Gastroesophageal sphincter (tissue), 4 donors: ENCODE results near the gene SLMAP. TPM values are rescaled to one million over a fixed set of nuclear protein-coding genes. Genes with fewer than 3 reads are reported as not detected.
A peak's percentile ranks its signal among the peaks of the same experiment; 100 is the strongest.

Experiments used
- ATAC-seq: fragments of 150-250 bp; one replicate; pipeline ENCODE4 v1.9.1; 2016; ENCODE audit warnings: mild to moderate bottlenecking, moderate library complexity
- H3K27ac ChIP-seq, 4 donors: fragments of 200-600 bp; sonication (generic) in 3 of 4; 1 replicate in 3 of 4; 2 replicates in 1 of 4; pipeline ENCODE4 v1.5.1; 2016 to 2019
- H3K27me3 ChIP-seq: fragments of 200-600 bp; sonication (generic); one replicate; pipeline ENCODE4 v1.5.1; 2019
- H3K36me3 ChIP-seq, 2 donors: fragments of 200-600 bp; sonication (generic); one replicate each; pipeline ENCODE4 v1.5.1; 2019; ENCODE audit warnings: control low read depth in 1 of 2
- H3K4me1 ChIP-seq, 3 donors: fragments of 200-600 bp; sonication (generic); 1 replicate in 2 of 3; 2 replicates in 1 of 3; pipeline ENCODE4 v1.5.1; 2016 to 2019; ENCODE audit warnings: control low read depth in 2 of 3
- H3K4me3 ChIP-seq, 2 donors: fragments of 200-600 bp; sonication (generic); one replicate each; pipeline ENCODE4 v1.5.1; 2019; ENCODE audit warnings: mild to moderate bottlenecking in 1 of 2, moderate library complexity in 1 of 2
- H3K9me3 ChIP-seq, 3 donors: fragments of 200-600 bp; sonication (generic); one replicate each; pipeline ENCODE4 v1.5.1; 2017 to 2019; ENCODE audit warnings: control low read depth in 2 of 3
- CTCF ChIP-seq, 4 experiments: fragments of 200-600 bp in 2 of 4; fragments of 450-650 bp in 2 of 4; sonication (generic) in 1 of 4; IDR thresholded peaks; one replicate each; pipeline ENCODE4 v1.5.1; 2017 to 2019; ENCODE audit warnings: antibody characterized with exemption in 4 of 4, mild to moderate bottlenecking in 2 of 4, moderate library complexity in 2 of 4
- EP300 ChIP-seq: sonication (generic); formaldehyde crosslinking; IDR thresholded peaks from one replicate; pipeline ENCODE4 v1.6.1; 2017; ENCODE audit warnings: antibody characterized with exemption, mild to moderate bottlenecking
- POLR2A ChIP-seq, 2 donors: fragments of 450-650 bp; IDR thresholded peaks; one replicate each; pipeline ENCODE4 v1.6.1; 2017; ENCODE audit warnings: antibody characterized with exemption in 2 of 2, mild to moderate bottlenecking in 2 of 2, moderate library complexity in 1 of 2
- POLR2AphosphoS5 ChIP-seq: sonication (generic); formaldehyde crosslinking; IDR thresholded peaks from one replicate; pipeline ENCODE4 v1.6.1; 2017; ENCODE audit warnings: antibody characterized with exemption
- WGBS, 2 donors: methylation state at CpG; one replicate each; pipeline ENCODE4 v1.1.5; 2018; ENCODE audit warnings: low coverage in 1 of 2; 5-methylcytosine and 5-hydroxymethylcytosine counted together
- total RNA-seq, 4 donors: library from RNA; depleted of rRNA; stranded (reverse); fragments of >200 nt; gene quantifications; one replicate each; pipeline ENCODE4 v1.1.0, GENCODE V29; 2016

SLMAP gene
- total RNA-seq, 4 donors from 2014 or later = 462 to 594 (median 531) TPM

- peaks cover 0 to 35% (median 16%) of the 10 kb centered on the region in 3 donors for H3K4me1 ChIP-seq
- H3K27ac ChIP-seq = no peak overlapping the region
- H3K4me3 ChIP-seq = no peak overlapping the region
- WGBS, 2 donors = 80 to 90% methylated on average over 6 of the region's 6 CpGs
- no peaks in the 10 kb centered on the region for H3K27me3 ChIP-seq
- TF ChIP-seq POLR2A (IDR thresholded peaks at IDR 0.05) (no peak), EP300 (no peak), CTCF (IDR thresholded peaks at IDR 0.05) (no peak), POLR2AphosphoS5 (no peak)
- H3K36me3 ChIP-seq = no peaks in the 10 kb centered on the region
- no peak for ATAC-seq
- H3K9me3 ChIP-seq = no peaks in the 10 kb centered on the region
Observed at GRCh38 chr3:57962448-57962834, 206.3 kb downstream of the SLMAP start.

- Histone ChIP-seq H3K4me3 (no peak overlapping the region), H3K4me1 (peaks cover 0 to 28% (median 12%) of the 10 kb centered on the region in 3 donors), H3K9me3 (no peaks in the 10 kb centered on the region), H3K27ac (peak overlapping the region in 1 of 4 donors; percentile 26), H3K27me3 (no peaks in the 10 kb centered on the region), H3K36me3 (no peaks in the 10 kb centered on the region)
- TF ChIP-seq EP300 (no peak), POLR2A (IDR thresholded peaks at IDR 0.05) (no peak), POLR2AphosphoS5 (no peak), CTCF (IDR thresholded peaks at IDR 0.05) (no peak)
- WGBS, 2 donors = 61 to 67% methylated on average over 4 to 5 of the region's 7 CpGs
- no peak for ATAC-seq
Observed at GRCh38 chr3:57963811-57964346, 207.8 kb downstream of the SLMAP start.

GRCh38 chr3:57966829-57967228 lies 210.7 kb downstream of the SLMAP start:
- Histone ChIP-seq H3K27ac (peak overlapping the region in 1 of 4 donors; percentile 35), H3K4me3 (no peak overlapping the region), H3K27me3 (no peaks in the 10 kb centered on the region), H3K9me3 (no peaks in the 10 kb centered on the region), H3K4me1 (peaks cover 0 to 15% (median 2%) of the 10 kb centered on the region in 3 donors), H3K36me3 (no peaks in the 10 kb centered on the region)
- ATAC-seq = peak; percentile 70
- TF ChIP-seq POLR2A (IDR thresholded peaks at IDR 0.05) (no peak), EP300 (no peak), POLR2AphosphoS5 (peak; percentile 19), CTCF (IDR thresholded peaks at IDR 0.05) (no peak)
- 21 to 23% methylated on average over 2 to 4 of the region's 4 CpGs for WGBS, 2 donors

- WGBS, 2 donors = 70 to 79% methylated on average over 8 of the region's 9 CpGs
Observed at GRCh38 chr3:57967590-57967989, 211.5 kb downstream of the SLMAP start.

More at GRCh38 chr3:57967590-57967989, 211.5 kb downstream of the SLMAP start:
- Histone ChIP-seq H3K27me3 (no peaks in the 10 kb centered on the region), H3K4me3 (no peak overlapping the region), H3K36me3 (no peaks in the 10 kb centered on the region), H3K27ac (no peak overlapping the region), H3K9me3 (no peaks in the 10 kb centered on the region), H3K4me1 (peaks cover 0 to 22% (median 2%) of the 10 kb centered on the region in 3 donors)
- TF ChIP-seq EP300 (no peak), POLR2A (IDR thresholded peaks at IDR 0.05) (no peak), CTCF (IDR thresholded peaks at IDR 0.05) (no peak), POLR2AphosphoS5 (no peak)
- ATAC-seq = no peak
